Epithelial cell of esophagus (primary cell): Measurements from ENCODE around the gene TTC13.

Experiments
- DNase-seq: peaks from one replicate; pipeline ENCODE4 v3.0.0; 2010; ENCODE audit warnings: low read depth
- H3K4me3 ChIP-seq: 2 replicates; pipeline ENCODE4 v1.5.1; 2011; ENCODE audit warnings: mild to moderate bottlenecking, low read length, control low read depth
- TF ChIP-seq, protein P1 (sequence below): IDR thresholded peaks from 2 replicates; pipeline ENCODE4 v1.5.1; 2011; ENCODE audit warnings: low read depth, mild to moderate bottlenecking, low read length, control low read depth, inconsistent platforms; ENCODE audit not compliant: insufficient read depth; ENCODE audit errors: missing control alignments

Gene TTC13

DNA sequence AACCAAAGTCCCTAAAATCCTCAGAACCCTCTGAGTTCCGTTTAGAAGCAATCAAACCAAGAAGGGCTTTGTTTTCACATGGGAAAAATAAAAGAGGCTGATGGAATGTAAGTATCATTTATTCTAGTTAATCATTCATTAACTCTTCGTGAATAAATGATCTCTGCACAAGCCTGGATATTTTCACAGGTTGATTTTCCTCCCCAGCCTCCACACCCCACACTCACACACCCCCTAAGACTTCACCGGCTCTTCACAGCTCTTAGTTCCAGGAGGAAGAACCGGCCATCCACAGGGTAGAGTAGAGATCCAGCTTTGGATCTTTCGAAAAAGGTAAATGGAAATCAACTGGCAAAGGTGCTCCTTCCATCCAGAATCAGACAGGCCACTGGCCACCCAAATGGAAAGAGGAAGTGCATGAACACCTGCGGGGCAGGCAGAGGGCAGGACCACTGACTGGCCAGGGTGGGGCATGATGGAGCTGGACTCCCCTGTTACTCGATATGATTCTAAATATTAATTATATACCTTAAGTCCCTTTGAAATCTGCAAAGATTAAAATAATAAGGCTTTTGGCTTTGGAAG is 120.3 kb downstream of the TTC13 start:
- H3K4me3 ChIP-seq, result no peak overlapping the region
- TF ChIP-seq, protein P1, sequence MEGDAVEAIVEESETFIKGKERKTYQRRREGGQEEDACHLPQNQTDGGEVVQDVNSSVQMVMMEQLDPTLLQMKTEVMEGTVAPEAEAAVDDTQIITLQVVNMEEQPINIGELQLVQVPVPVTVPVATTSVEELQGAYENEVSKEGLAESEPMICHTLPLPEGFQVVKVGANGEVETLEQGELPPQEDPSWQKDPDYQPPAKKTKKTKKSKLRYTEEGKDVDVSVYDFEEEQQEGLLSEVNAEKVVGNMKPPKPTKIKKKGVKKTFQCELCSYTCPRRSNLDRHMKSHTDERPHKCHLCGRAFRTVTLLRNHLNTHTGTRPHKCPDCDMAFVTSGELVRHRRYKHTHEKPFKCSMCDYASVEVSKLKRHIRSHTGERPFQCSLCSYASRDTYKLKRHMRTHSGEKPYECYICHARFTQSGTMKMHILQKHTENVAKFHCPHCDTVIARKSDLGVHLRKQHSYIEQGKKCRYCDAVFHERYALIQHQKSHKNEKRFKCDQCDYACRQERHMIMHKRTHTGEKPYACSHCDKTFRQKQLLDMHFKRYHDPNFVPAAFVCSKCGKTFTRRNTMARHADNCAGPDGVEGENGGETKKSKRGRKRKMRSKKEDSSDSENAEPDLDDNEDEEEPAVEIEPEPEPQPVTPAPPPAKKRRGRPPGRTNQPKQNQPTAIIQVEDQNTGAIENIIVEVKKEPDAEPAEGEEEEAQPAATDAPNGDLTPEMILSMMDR, result no peak
- DNase-seq, result no peak

- no peak overlapping the region for H3K4me3 ChIP-seq
- TF ChIP-seq, protein P1, result no peak
- no peak for DNase-seq
These were observed 120.8 kb downstream of the TTC13 start for GRCh38 chr1:230857822-230858221.

- DNase-seq, result no peak
These were observed 121.6 kb downstream of the TTC13 start for GRCh38 chr1:230857077-230857476.

More at GRCh38 chr1:230857077-230857476, 121.6 kb downstream of the TTC13 start:
- H3K4me3 ChIP-seq, result no peak overlapping the region
- TF ChIP-seq, protein P1, result no peak
